ENCODE measurements around the gene COPG2.

COPG2 gene

GRCh38 chr7:130672146-130672545 lies 3.6 kb upstream of the COPG2 start:
- no peak overlapping the region for H3K4me3 ChIP-seq (ENCODE audit: low read depth, low read length)
- no peak for DNase-seq (ENCODE audit: low read depth)
- no peak for TF ChIP-seq CTCF (IDR thresholded peaks at IDR 0.05; ENCODE audit: low read depth, low read length, missing control alignments)

- DNase-seq (ENCODE audit: low read depth), result no peak
Measured at GRCh38 chr7:130669085-130669700, 645 bp upstream of the COPG2 start.

GRCh38 chr7:130667593-130668257 lies 823 bp downstream of the COPG2 start:
- H3K4me3 ChIP-seq (ENCODE audit: low read depth, low read length), result peak overlapping the region; percentile 68
- TF ChIP-seq CTCF (IDR thresholded peaks at IDR 0.05; ENCODE audit: low read depth, low read length, missing control alignments), result no peak
- no peak for DNase-seq (ENCODE audit: low read depth)

More at GRCh38 chr7:130669085-130669700, 645 bp upstream of the COPG2 start:
- TF ChIP-seq CTCF (IDR thresholded peaks at IDR 0.05; ENCODE audit: low read depth, low read length, missing control alignments), result no peak
- H3K4me3 ChIP-seq (ENCODE audit: low read depth, low read length), result peak overlapping the region; percentile 68

- no peak overlapping the region for H3K4me3 ChIP-seq (ENCODE audit: low read depth, low read length)
- no peak for TF ChIP-seq CTCF (IDR thresholded peaks at IDR 0.05; ENCODE audit: low read depth, low read length, missing control alignments)
- DNase-seq (ENCODE audit: low read depth), result no peak
Measured at GRCh38 chr7:130662426-130662825, 6.1 kb downstream of the COPG2 start.

- TF ChIP-seq CTCF (IDR thresholded peaks at IDR 0.05; ENCODE audit: low read depth, low read length, missing control alignments), result no peak
- no peak overlapping the region for H3K4me3 ChIP-seq (ENCODE audit: low read depth, low read length)
Measured at GRCh38 chr7:130655286-130655685, 13.3 kb downstream of the COPG2 start.

GRCh38 chr7:130654850-130655249 lies 13.7 kb downstream of the COPG2 start:
- no peak for TF ChIP-seq CTCF (IDR thresholded peaks at IDR 0.05; ENCODE audit: low read depth, low read length, missing control alignments)
- no peak for DNase-seq (ENCODE audit: low read depth)

More at GRCh38 chr7:130655286-130655685, 13.3 kb downstream of the COPG2 start:
- no peak for DNase-seq (ENCODE audit: low read depth)

More at GRCh38 chr7:130654850-130655249, 13.7 kb downstream of the COPG2 start:
- H3K4me3 ChIP-seq (ENCODE audit: low read depth, low read length), result no peak overlapping the region
